CD4-positive, alpha-beta T cell treated with Interleukin-10 for 1 hour (primary cell): ENCODE results near the gene RALGAPB.
"Not testable (repeated sequence)": the region's sequence is repeated elsewhere in the genome, so short reads cannot be mapped to it uniquely, and the experiment has no call there.

Source experiments
- DNase-seq: peaks from one replicate; pipeline ENCODE4 v3.0.0-alpha.2; 2020

The RALGAPB gene

DNA sequence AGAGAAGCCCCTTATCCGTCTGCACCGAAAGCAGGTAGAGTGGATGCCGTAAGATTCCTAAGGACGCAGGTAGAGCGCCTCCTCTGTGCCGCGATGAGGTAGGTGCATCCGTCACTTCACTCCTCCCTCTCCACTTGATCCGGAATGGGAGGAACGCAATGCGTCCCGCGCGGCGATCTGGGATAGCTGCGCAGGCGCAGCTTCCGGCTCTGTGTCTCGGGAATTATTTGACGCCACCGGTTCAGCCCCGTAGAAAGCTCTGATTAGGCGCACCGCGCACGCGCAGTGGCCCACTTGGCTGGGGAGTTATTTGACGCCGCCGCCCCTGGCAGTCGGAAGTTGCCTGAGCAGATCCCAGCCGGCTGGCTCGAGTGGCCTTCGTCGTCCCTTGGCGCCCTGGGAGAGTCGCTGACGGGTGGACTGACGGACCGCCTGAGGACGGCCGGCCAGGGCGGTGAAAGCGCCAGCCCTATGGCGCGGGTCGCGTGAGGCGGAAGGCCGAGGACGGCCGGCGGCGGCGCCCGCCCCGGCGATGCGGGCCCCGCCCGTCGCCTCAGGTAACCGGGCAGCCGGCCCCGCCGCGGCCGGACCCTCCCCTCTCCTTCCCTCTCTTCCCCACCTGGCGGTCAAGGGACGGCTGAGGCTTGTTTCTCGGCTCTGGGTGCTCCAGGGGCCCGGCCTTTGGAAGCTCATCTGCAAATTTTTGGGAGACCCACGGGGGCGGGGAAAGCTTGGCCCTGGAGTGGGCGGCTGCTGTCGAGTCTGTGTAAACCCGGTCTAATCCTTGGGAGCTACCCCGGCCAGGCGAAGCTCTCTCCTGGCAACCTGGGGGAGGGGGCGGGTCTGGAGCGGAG, at the start of gene RALGAPB:
TSS of gene RALGAPB (plus strand) at position 331 of the 854 bp plus-strand sequence. CDS start 15,590 bp downstream, outside the sequence.
- peak; percentile 99 for DNase-seq

DNA sequence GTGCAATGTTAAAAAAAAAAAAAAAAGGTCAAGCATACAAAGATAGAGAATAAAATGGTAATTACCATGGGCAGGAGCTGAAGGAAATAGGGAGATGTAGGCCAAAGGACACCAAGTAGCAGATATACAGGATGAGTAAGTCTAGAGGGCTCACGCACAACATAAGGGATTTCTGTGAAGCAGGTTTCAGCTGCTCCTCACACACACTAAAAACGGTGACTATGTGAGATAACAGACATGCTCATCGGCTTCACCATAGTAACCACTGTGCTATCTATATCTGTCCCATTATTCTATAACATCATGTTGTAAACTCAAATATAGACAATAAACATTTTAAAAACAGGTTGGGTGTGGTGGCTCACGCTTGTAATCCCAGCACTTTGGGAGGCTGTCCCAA, 49.1 kb upstream of the RALGAPB start:
- no peak for DNase-seq

DNA sequence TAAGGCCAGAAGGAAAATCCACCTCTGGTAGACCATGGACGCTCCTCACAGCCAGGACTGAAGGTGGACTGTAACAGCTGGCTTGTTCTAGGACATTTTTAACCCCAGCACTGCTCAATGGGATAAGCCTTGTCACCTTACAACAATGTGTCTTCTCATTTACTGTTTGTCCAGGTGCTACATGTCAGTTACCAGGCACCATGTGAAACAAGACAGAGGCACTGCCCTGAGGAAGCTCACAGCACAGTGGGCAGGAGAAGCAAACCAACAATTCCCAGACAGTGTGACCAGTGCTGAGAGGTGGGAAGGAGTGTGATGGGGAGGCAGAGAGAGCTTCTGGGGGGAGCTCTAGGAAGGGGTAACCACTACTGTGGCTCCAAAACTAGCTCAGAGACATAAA, 48.2 kb upstream of the RALGAPB start:
- no peak for DNase-seq

DNA sequence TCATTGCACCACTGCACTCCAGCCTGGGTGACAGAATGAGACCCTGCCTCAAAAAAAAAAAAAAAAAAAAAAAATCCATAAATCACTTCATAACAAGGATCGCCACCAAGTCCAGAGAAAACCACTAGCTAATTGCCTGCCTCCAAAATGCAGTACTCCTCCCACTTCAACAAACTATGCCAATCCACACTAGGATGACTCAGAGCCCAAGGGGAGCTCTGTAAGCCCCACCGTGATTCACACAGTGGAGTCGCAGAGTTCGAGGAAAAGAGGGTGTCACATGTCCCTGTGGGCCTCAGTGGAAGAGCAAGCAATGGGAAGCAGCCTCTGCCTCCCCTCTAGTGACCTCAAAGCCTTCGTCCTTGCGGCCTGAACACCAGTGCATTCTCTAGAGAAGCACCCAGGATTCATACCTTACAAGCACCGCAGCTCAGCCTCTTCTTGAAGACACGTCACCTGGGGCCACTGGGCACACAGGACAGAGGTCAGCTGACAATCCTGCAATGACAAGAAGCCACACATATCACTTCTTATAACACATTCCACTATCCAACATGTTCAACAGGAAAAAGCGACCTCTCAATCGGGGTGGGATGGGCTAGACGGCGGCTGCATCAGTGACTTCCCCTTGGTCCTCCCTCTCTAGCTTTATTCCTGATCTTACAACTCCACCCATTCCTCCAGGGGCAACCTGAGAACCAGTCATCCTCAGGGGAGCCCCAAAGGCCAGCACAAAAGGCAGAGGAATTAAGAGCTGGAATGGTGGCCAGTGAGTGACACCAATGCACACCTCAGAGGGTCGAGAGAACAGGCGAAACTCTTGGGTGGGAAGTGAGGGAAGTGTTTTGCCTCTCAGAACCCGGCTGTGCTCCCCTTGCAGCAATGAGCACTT, 46.4 kb upstream of the RALGAPB start:
- no peak for DNase-seq

DNA sequence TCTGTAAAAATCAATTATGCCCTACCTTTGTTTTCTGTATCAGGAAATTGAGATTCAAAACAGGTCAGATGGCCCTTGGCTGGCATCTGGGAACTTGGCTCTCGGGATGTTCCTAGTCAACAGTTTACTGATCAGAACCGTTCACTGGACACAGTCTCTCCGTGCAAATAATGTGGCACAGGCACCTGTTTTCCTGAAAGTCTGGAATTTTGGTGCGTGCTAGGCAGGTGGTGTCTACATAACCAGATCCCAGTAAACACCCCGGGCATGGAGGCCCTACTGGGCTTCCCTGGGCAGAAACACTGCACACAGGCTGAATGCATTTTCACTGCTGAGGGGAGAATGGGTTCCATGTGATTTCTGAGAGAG, 45.0 kb upstream of the RALGAPB start:
- no peak for DNase-seq

DNA sequence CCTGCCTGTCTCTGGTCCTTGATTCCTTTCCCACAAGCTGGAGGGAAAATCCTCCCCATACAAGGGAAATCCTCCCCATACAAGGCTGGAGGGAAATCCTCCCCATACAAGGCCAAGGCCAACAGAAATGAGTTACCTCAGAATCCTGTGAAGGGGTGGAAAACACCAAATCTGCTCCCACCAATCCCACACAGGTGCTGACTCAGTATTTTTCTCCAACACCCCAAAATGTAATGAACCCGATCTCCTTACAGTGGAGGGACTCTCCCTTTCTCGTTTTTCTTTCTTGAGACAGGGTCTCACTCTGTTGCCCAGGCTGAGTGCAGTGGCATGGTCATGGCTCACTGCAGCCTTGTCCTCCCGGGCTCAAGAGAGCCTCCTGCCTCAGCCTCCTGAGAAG, 43.8 kb upstream of the RALGAPB start:
- DNase-seq, result no peak

DNA sequence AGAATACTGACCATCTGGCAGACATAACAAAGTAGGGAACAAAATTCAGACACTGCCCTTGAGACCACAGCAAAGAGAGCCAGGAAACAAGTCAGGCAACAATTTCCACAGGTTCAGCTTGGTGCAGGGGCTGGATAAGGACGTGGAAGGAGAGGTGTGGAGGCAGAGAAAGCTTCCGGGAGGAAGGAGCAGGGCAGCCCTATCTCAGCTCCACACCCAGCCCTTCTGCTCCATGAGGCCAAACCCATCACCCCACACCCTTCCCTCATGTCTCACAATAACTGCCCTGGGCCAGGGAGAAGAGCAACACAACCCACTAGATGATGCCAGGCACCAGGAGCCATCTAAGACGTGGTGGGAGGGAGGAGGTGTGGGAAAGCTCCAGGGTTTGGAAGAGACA, 43.3 kb upstream of the RALGAPB start:
- DNase-seq, result no peak

DNA sequence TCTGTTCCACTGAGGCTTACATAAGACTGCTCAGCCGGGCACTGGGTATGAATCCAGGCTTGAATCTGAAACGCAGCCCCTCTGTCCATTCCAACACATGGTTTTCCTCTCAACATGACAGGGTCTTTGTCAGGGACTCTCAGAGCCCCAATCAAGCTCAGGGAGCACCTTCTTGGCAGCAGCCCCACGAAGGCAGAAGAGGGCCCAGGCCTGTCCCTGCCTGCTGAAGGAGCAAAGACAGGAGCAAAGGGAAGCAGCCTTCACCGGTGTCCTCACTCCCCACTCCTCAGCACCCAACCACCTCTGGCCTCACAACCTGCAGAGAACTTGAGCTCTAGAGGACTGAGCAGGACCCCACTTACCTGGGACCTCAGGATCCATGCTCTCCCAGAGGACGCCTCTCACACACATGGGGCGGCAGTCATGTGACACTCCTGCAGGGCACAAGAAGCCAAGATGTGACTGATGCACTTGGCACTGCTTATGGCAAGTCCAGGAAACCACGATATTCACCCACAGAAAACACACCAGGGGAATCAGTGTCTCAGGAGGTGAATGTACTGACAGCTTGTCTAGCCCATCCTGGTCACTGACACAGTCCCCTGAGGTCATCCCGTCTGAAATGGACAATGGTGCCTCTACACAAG, 41.8 kb upstream of the RALGAPB start:
- no peak for DNase-seq

DNA sequence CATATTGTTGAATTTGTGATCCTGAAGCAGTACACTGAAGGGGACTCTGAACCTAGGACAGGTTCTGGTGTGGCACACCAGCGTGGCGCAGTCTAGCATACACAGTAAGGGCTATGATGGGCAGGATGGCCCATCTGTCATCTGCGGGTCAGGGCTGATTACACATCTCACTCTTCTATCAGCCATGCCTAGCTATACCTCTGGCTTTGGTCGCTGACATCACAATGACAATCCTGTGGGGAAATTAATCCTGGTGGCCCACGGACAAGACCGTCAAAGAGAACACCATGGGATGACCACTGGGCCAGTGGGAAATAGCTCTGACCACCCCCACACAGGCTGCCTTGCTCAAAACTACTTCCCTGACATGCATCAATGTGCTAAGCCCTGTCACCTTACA, 40.4 kb upstream of the RALGAPB start:
- no peak for DNase-seq

DNA sequence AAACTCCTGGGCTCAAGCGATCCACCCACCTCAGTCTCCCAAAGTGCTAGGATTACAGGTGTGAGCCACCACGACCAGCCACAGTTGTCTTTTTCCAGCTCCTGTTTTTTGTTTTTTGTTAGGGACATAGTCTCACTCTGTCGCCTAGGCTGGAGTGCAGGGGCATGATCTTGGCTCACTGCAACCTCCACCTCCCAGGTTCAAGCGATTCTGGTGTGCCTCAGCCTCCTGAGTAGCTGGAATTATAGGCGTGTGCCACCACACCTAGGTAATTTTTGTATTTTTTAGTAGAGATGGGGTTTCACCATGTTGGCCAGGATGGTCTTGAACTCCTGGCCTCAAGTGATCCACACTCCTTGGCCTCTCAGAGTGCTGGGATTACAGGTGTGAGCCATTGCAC, 39.8 kb upstream of the RALGAPB start:
- not testable (repeated sequence) for DNase-seq

DNA sequence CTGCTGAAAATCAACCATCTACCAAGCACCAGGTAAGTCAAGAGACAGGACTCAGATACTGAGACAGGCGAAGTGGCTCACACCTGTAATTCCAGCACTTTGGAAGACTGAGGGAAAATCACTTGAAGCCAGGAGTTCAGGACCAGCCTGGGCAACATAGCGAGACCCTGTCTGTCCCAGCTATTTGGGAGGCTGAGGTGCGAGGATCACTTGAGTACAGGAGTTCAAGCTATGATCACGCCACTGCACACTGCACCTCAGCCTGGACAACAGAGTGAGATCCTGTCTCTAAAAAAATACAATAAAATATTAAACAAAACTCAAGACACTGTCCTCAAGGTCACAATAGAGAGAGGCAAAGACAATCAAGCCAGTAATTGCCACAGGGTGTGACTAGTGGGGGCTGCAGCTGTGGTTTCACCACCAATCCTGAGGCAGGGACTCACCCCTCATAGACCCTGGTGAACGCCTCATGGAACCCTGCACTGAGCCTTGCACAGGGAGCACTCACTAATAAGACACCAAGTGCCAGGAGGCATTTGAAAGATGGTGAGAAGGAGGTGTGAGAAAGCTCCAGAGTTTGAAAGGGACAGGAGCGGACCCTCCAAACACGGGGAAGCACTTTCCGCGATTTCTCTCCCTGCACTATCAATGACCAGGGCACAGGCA, 39.2 kb upstream of the RALGAPB start:
- no peak for DNase-seq

DNA sequence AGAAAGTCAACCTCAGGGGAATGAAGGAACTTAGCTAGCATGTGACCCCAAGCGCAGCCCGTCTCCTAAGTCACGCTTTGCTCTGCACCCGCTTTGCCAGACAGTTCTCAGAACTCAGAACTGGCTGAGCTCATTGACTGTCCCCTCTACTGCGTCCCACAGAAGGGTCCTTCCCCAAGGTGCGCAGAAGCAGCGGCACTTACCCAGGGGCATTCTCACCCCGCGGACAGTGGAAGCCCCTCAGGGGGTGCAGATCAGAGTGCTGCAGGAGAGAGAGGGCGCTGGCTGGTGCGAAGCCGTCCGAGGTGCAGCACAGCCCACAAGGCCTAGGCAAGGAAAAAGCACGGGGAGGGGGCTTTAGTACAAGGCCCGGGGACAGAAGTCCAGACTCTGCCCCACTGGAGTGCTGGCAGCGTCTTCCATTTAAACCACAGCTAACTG, 38.3 kb upstream of the RALGAPB start:
- peak; percentile 20 for DNase-seq

DNA sequence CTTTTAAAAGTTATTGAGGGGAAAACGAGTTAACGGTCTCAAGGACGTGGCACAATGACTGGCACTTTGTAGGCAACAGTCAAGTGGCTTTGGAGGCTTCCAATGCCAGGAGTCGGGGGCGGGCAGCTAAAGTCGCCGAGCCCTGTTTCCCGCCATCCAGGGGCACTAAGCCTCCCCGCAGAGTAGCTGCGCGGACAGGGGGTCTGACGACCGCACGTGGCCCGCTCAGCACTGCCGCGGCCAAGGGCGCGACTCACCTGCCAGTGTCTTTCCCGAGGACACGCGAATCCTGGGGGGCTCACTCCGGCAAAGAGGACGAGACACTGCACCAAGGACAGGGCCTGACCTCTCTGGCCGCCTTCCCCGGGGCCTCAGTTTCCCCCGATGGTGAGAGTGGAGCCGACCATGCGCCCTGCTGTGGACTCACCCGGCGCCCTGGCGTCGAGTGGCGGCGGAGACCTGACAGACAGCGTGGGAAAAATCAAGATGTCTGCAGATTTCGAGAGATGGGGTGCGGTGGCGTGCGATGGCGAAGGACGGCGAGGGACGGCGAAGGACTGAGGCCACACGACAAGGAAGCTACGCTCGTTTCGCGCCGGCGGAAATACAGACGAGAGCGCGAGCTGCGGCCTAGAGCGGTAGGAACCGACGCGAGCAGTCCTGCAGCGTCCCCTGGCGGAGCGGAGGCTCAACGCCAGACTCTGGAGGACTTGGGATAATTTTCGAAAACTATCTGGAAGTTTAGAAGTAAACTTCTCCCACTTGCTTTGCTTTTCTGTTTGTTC, 37.7 kb upstream of the RALGAPB start, which contains the start of gene SNHG17:
TSS of gene SNHG17 (minus strand) at position 559 of the 785 bp plus-strand sequence.
- peak; percentile 90 for DNase-seq

DNA sequence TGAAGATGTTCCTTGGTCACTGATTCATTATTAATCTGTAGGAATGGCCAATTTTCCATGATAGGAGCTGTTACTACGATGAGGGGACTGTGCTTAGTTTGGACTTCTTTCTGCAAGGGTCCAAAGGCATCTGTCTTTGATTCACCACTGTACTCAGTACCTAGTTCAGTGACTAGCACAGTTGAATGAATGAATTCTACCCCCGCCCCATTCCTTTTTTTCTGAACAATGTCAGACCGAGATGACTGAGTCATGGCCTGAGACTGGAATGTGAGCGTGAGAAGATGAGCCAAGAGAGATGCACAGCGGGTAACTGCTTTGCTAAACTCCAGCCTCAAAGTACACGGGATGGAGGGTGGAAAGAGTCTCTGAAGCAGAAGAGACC, 37.1 kb upstream of the RALGAPB start:
- no peak for DNase-seq

DNA sequence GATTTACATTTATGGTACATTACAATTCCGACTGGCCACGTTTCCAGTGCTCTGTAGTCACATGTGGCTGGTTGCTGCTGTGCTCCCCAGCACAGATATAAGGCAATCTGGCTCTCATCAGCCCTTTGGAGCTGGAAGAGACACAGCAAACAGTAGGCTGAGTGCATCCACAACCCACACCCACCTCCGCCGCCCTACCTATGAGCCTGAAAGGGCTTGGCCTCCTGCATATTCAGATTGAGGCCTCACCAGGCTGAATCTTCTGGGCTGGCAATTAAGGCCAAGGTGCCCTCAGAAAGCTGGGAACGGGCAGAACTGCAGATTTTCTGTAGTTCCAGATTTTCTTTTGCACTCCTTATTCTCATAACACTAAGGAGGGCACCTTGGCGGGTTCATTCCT, 34.8 kb upstream of the RALGAPB start:
- no peak for DNase-seq

DNA sequence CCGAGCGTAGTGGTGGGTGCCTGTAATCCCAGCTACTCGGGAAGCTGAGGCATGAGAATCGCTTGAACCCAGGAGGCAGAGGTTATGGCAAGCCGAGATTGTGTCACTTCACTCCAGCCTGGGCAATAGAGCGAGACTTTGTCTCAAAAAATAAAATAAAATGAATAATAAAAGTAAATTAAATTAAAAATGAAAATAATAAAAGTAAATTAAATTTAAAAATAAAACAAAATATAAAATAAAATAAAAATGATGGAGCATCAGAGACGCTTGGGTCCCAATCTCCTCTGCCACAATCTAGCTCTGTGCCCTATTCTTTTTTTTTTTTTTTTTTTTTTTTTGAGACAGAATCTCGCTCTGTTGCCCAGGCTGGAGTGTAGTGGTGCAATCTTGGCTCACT, 31.5 kb upstream of the RALGAPB start:
- not testable (repeated sequence) for DNase-seq

DNA sequence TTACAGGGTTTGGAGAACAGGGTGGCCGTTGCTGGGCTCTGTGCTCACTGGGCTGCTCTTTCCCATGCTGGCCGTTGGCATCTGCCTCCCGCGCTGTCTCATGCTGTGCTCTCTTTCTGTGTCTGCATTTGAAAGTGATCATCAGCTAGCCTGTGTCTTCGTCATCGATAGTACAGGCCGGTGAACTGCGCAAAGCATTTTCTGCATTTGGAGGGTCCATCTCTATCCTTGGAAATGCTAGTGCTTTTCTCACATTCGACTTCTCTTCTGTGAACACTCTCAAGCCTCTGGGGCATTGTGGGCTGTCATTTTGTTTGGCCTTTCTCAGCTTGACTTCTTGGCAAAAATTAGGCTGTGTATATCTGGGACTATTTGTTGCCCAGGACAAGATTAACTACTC, 30.7 kb upstream of the RALGAPB start:
- no peak for DNase-seq

DNA sequence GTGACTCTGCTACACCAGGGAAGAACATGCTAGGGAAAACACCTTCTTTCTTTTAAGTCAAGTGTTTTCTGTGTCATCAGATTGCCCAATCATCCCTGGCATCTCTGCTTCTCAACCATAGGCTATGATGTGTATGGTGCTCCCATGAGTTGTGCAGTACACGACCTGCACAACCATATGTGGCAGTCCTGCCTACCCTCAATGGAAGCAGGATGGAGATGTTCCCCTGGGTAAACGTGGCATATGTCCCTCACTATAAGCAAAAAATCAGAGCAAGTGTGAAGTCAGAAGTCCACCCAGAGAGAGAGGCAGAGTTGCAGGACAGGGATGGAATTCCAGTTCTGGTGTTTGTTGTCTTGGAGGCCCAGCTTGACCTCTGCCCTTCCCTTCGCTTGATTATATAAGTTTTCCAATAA, 27.3 kb upstream of the RALGAPB start:
- DNase-seq, result no peak

DNA sequence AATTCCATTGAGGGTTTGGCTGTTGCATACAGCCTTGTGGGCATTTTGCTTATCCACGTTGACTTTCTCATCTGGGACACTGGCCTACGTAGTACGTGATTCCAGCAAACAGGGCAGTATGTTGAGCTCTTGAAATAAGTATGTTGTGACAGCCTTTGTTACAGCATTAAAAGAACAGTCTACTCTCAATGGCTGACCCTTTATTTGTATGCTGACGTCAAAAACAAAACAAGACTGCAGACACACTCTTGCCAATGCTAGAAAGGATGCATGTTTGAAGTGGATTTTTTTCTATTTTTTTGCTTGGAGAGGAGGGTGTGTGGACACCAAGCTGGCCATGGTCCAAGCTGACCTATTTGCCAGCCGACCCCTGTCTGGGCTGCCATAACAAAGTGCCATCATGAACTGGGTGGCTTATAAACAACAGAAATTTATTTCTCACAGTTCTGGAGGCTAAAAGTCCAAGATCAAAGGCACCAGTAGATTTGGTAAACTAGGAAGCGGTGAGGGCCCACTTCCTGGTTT, 26.7 kb upstream of the RALGAPB start:
- no peak for DNase-seq

DNA sequence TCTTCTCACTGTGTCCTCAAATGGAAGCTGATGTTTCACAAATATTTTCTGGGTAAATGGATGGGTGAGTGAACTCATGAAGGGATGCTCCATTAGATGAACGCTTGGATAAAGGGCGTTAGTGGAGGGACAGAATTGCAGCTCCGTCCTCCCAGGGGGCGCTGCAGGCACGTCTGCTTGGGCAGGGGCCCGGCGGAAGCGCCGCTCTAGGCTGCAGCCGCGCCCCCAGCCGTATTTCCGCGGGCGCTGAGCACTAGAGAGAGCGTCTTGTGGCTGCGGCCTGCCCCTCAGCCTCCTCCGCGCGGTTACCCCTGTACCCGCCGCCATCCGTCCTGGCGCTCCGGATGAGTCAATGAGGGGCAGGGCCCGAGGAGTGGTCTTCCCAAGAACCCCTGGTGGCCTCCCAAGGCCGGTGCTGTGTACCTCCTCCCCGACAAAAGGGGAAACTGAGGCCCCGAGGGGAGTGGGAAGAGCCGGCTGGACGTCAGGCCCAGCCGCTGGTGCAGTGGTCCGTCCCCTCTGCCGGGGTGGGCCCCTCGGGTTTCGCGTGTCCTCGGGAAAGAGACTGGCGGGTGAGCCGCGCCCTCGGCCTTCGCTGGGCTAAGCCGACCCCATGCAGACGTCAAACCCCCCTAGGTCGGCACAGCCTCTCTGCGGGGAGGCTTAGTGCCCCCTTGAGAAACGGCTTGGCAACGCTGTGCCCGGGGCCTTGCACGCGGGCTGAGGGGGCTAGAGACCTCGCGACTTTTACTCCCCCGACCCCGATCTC, 26.0 kb upstream of the RALGAPB start:
- peak; percentile 93 for DNase-seq

DNA sequence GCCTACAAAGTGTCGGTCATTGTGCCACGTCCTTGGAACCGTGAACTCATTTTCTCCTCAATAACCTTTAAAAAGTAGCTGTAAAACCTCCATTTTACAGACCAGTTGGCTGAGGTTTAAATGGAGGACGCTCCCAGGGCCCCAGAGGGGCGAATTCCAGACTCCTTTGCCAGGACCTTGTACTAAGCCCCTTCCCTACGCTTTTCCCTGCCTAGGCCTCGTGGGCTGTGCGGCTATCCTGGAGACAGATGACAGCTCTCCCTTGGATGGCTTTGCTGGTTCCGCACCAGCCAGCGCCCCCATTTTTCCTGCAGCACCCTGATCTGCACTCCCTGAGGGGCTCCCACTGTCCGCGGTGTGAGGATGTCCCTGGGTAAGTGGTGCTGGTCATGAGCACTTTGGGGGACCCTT, 25.4 kb upstream of the RALGAPB start:
- no peak for DNase-seq
